GM23338 (cell line): ENCODE data around the gene KAZN.

ENCODE experiments used
- CREB1 ChIP-seq: fragments of 250-450 bp; sonication (Bioruptor Pico); IDR thresholded peaks from 2 replicates; pipeline ENCODE4 v1.5.0; 2020; ENCODE audit warnings: low read depth, mild to moderate bottlenecking, moderate library complexity
- EZH2 ChIP-seq: fragments of 200-600 bp; sonication (generic); IDR thresholded peaks from one replicate; pipeline ENCODE4 v1.8.0; 2017; ENCODE audit warnings: antibody characterized with exemption, mild to moderate bottlenecking, low read depth; ENCODE audit not compliant: unreplicated experiment
- EZH2phosphoT487 ChIP-seq: fragments of 200-600 bp; sonication (generic); IDR thresholded peaks from one replicate; pipeline ENCODE4 v1.8.1; 2018; ENCODE audit warnings: antibody characterized with exemption; ENCODE audit not compliant: unreplicated experiment
- JUNB ChIP-seq: IDR thresholded peaks from one replicate; pipeline ENCODE4 v1.6.1; 2016; ENCODE audit warnings: antibody characterized with exemption; ENCODE audit not compliant: unreplicated experiment
- POLR2AphosphoS5 ChIP-seq: IDR thresholded peaks from 2 replicates; pipeline ENCODE4 v1.6.1; 2016; ENCODE audit warnings: antibody characterized with exemption, low read depth
- TF ChIP-seq, protein P1 (sequence below), 2 experiments: fragments of 200-600 bp in 1 of 2; sonication (generic) in 1 of 2; conservative IDR thresholded peaks; 2 replicates each; pipeline versions ENCODE4 v1.5.1 to v1.6.1; 2016 to 2017; ENCODE audit warnings: antibody characterized with exemption in 2 of 2, low read depth in 2 of 2, mild to moderate bottlenecking in 2 of 2, moderate library complexity in 1 of 2
- TF ChIP-seq, protein P2 (sequence below): IDR thresholded peaks from one replicate; pipeline ENCODE4 v1.6.1; 2018; ENCODE audit warnings: antibody characterized with exemption; ENCODE audit not compliant: unreplicated experiment

DNA sequence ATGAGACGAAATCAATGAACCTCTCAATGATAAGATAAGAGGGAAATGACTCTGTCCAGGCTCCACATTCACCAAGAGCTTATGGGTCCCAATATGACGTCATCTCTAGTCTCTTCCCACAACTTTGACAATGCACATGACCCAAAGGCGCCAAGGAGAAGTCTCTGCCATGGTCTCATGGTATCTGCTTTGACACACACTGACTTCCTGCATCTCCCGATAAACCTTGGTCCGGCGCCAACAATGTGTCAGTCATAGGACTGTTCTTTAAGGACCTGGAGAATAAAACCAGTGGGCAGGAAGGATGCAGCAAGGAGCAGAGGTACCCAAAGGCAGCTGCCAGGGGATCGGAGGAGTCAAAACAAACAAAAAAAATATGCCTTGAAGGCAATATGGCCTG, 508.1 kb downstream of the KAZN start:
- TF ChIP-seq, protein P1, sequence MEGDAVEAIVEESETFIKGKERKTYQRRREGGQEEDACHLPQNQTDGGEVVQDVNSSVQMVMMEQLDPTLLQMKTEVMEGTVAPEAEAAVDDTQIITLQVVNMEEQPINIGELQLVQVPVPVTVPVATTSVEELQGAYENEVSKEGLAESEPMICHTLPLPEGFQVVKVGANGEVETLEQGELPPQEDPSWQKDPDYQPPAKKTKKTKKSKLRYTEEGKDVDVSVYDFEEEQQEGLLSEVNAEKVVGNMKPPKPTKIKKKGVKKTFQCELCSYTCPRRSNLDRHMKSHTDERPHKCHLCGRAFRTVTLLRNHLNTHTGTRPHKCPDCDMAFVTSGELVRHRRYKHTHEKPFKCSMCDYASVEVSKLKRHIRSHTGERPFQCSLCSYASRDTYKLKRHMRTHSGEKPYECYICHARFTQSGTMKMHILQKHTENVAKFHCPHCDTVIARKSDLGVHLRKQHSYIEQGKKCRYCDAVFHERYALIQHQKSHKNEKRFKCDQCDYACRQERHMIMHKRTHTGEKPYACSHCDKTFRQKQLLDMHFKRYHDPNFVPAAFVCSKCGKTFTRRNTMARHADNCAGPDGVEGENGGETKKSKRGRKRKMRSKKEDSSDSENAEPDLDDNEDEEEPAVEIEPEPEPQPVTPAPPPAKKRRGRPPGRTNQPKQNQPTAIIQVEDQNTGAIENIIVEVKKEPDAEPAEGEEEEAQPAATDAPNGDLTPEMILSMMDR (conservative IDR thresholded peaks at IDR 0.05; ENCODE audit: low read depth in 2 of 2), result no peak
- TF ChIP-seq EZH2 (no peak), EZH2phosphoT487 (no peak), POLR2AphosphoS5 (no peak), JUNB (no peak), CREB1 (CRISPR knock-in tag) (no peak)
- TF ChIP-seq, protein P2, sequence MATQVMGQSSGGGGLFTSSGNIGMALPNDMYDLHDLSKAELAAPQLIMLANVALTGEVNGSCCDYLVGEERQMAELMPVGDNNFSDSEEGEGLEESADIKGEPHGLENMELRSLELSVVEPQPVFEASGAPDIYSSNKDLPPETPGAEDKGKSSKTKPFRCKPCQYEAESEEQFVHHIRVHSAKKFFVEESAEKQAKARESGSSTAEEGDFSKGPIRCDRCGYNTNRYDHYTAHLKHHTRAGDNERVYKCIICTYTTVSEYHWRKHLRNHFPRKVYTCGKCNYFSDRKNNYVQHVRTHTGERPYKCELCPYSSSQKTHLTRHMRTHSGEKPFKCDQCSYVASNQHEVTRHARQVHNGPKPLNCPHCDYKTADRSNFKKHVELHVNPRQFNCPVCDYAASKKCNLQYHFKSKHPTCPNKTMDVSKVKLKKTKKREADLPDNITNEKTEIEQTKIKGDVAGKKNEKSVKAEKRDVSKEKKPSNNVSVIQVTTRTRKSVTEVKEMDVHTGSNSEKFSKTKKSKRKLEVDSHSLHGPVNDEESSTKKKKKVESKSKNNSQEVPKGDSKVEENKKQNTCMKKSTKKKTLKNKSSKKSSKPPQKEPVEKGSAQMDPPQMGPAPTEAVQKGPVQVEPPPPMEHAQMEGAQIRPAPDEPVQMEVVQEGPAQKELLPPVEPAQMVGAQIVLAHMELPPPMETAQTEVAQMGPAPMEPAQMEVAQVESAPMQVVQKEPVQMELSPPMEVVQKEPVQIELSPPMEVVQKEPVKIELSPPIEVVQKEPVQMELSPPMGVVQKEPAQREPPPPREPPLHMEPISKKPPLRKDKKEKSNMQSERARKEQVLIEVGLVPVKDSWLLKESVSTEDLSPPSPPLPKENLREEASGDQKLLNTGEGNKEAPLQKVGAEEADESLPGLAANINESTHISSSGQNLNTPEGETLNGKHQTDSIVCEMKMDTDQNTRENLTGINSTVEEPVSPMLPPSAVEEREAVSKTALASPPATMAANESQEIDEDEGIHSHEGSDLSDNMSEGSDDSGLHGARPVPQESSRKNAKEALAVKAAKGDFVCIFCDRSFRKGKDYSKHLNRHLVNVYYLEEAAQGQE, result no peak
